T-cell (primary cell): ENCODE measurements around the gene ARGLU1. TPM values are rescaled to one million over a fixed set of nuclear protein-coding genes. Genes with fewer than 3 reads are reported as not detected.

Experiments
- ATAC-seq, 4 experiments: fragments of 200-7000 bp in 3 of 4; fragments of 150-1000 bp in 1 of 4; cut with Tn5 transposase; replicated peaks in 1 of 4; 1 replicate in 3 of 4; 2 replicates in 1 of 4; pipeline ENCODE4 v1.10.0; 2021; ENCODE audit warnings: moderate library complexity in 3 of 4, mild to moderate bottlenecking in 2 of 4, moderate number of reproducible peaks in 1 of 4
- CTCF ChIA-PET, 2 donors: fragments of 300-600 bp; sonication (Branson Sonifier 250); formaldehyde crosslinking; loops; one replicate each; lab custom pipeline; 2022; ENCODE audit warnings: antibody characterized with exemption in 2 of 2; lab: Charles Lee
- POLR2A ChIA-PET, 2 donors: fragments of 300-600 bp; sonication (Branson Sonifier 250); formaldehyde crosslinking; loops; one replicate each; lab custom pipeline; 2022; ENCODE audit warnings: antibody characterized with exemption in 2 of 2; lab: Charles Lee
- DNase-seq, 35 experiments: peaks; one replicate each; pipeline versions ENCODE4 v3.0.0 to v3.0.0-alpha.2; 2013 to 2023
- H3K27ac ChIP-seq: one replicate; pipeline ENCODE4 v1.5.1; 2013; ENCODE audit warnings: low read length
- H3K27me3 ChIP-seq, 2 experiments: replicated peaks in 1 of 2; 1 replicate in 1 of 2; 2 replicates in 1 of 2; pipeline versions ENCODE4 v1.6.1 to v1.7.0; 2013; ENCODE audit warnings: low read length in 1 of 2, mixed read lengths in 1 of 2; ENCODE audit not compliant: control insufficient read depth in 2 of 2, insufficient read depth in 2 of 2; ENCODE audit errors: extremely low read depth in 1 of 2
- H3K36me3 ChIP-seq, 2 donors: 1 replicate in 1 of 2; 2 replicates in 1 of 2; pipeline versions ENCODE4 v1.6.1 to v1.7.0; 2013; ENCODE audit warnings: low read length in 1 of 2; ENCODE audit not compliant: control insufficient read depth in 2 of 2, insufficient read depth in 1 of 2; ENCODE audit errors: extremely low read depth in 1 of 2
- H3K4me1 ChIP-seq, 2 experiments: 1 replicate in 1 of 2; 2 replicates in 1 of 2; pipeline versions ENCODE4 v1.6.1 to v1.7.0; 2013; ENCODE audit warnings: low read length in 2 of 2, mixed read lengths in 1 of 2; ENCODE audit not compliant: insufficient read depth in 2 of 2, control insufficient read depth in 1 of 2; ENCODE audit errors: extremely low read depth in 1 of 2
- H3K4me3 ChIP-seq, 2 donors: 1 replicate in 1 of 2; 2 replicates in 1 of 2; pipeline versions ENCODE4 v1.5.1 to v1.7.0; 2013; ENCODE audit warnings: mild to moderate bottlenecking in 2 of 2, low read length in 1 of 2, moderate library complexity in 1 of 2; ENCODE audit not compliant: control insufficient read depth in 1 of 2; ENCODE audit errors: extremely low read depth in 1 of 2
- H3K9me3 ChIP-seq: 2 replicates; pipeline ENCODE4 v1.7.0; 2013
- H3K27ac Mint-ChIP-seq, 2 donors: one replicate each; pipeline ENCODE4 v1.8.0; 2020 to 2021; ENCODE audit warnings: mild to moderate bottlenecking in 2 of 2, mixed read lengths in 2 of 2
- H3K27me3 Mint-ChIP-seq, 2 donors: one replicate each; pipeline ENCODE4 v1.8.0; 2021 to 2022; ENCODE audit warnings: mixed read lengths in 2 of 2
- H3K36me3 Mint-ChIP-seq: one replicate; pipeline ENCODE4 v1.8.0; 2021; ENCODE audit warnings: mixed read lengths
- H3K4me1 Mint-ChIP-seq, 3 donors: one replicate each; pipeline ENCODE4 v1.8.0; 2020 to 2022; ENCODE audit warnings: mixed read lengths in 3 of 3, mild to moderate bottlenecking in 1 of 3
- H3K4me3 Mint-ChIP-seq, 3 donors: one replicate each; pipeline ENCODE4 v1.8.0; 2020 to 2022; ENCODE audit warnings: mild to moderate bottlenecking in 3 of 3, mixed read lengths in 3 of 3, moderate library complexity in 3 of 3
- H3K9me3 Mint-ChIP-seq, 3 donors: one replicate each; pipeline ENCODE4 v1.8.0; 2020 to 2022; ENCODE audit warnings: mixed read lengths in 3 of 3
- WGBS: methylation state at CpG from one replicate; pipeline ENCODE4 v1.1.5; 2013; ENCODE audit warnings: missing lambda C conversion rate; ENCODE audit not compliant: insufficient coverage; 5-methylcytosine and 5-hydroxymethylcytosine counted together
- total RNA-seq, 35 experiments: library from RNA in 6 of 35; stranded (reverse) in 6 of 35; fragments of 120-200 nt in 1 of 35; gene quantifications; one replicate each; pipeline versions ENCODE4 v1.2.1 to v1.2.4 and lab custom pipeline; 2013 to 2026

ARGLU1 gene
- total RNA-seq, 5 donors from 2014 or later (not counting 1 experiment from before 2014, with no cell fraction given) = 158 to 197 (median 184) TPM

DNA sequence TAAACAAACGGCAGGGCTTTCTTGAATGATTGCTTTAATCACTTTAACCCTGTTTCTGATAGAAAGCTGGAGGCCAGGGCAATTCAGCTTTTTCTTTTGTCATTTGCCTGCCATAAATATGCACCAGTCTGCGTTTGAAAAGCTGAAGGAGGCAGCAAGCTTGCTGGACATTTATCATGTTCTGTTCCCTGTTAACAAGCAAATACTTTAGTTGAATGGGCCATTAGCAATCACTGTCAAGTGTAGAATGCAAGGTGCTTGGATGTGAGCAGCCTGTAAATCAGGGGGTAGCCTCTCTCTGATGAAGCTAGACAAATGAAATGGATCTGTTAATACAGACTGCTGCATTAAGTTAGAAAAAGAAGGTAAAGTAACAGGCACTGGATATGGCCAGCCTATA lies 40.1 kb downstream of the ARGLU1 start:
- ChIA-PET POLR2A (no interaction called here), CTCF (interaction anchor here in 1 of 2 donors (0.8 kb wide), 1 partner anchor 92 kb away, joined by 6 read pairs; no protein-coding TSS in a partner anchor)
- Histone ChIP-seq H3K27ac (no peak overlapping the region), H3K27me3 (peaks cover 13 to 20% of the 10 kb centered on the region in 2 experiments), H3K9me3 (no peaks in the 10 kb centered on the region), H3K36me3 (no peaks in the 10 kb centered on the region), H3K4me3 (no peak overlapping the region), H3K4me1 (peaks cover 1 to 3% of the 10 kb centered on the region in 2 experiments)
- Mint-ChIP-seq H3K4me1 (peaks cover 3 to 8% (median 5%) of the 10 kb centered on the region in 3 donors), H3K9me3 (no peaks in the 10 kb centered on the region), H3K27ac (no peak overlapping the region), H3K4me3 (no peak overlapping the region), H3K27me3 (peaks cover 58 to 59% of the 10 kb centered on the region in 2 donors), H3K36me3 (no peaks in the 10 kb centered on the region)
- no peak for DNase-seq
- no peak for ATAC-seq
- WGBS = 69% methylated on average over 2 of the region's 2 CpGs

DNA sequence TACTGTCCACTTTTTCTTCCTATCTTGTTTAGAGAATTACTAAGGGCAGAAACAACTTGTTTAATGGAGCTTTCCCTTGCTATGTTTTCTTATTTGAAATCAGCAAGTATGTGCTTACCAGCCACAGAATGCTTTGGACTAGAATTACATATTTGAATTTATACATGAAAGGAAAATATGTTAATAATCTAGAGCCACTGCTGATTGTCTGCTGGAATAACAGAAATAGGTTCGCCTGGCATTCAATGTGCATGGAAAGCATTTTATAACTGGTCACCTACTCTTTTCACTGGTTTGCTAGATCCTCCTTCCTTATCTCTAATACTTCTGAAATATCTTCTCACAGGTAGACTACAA lies 40.5 kb downstream of the ARGLU1 start:
- Mint-ChIP-seq H3K9me3 (no peaks in the 10 kb centered on the region), H3K4me1 (peaks cover 0 to 4% (median under 1%) of the 10 kb centered on the region in 3 donors), H3K36me3 (no peaks in the 10 kb centered on the region), H3K4me3 (no peak overlapping the region), H3K27ac (no peak overlapping the region), H3K27me3 (peaks cover 57 to 58% of the 10 kb centered on the region in 2 donors)
- ChIA-PET CTCF (interaction anchor here in 1 of 2 donors (0.8 kb wide), 1 partner anchor 93 kb away, joined by 6 read pairs; no protein-coding TSS in a partner anchor), POLR2A (no interaction called here)
- no peaks in the 10 kb centered on the region for H3K9me3 ChIP-seq
- WGBS = no CpG with 5 or more reads among the region's 1 CpG
- peaks cover 10 to 19% of the 10 kb centered on the region in 2 experiments for H3K27me3 ChIP-seq
- no peak for DNase-seq
- no peak for ATAC-seq
- no peak overlapping the region for H3K27ac ChIP-seq
- H3K4me3 ChIP-seq = no peak overlapping the region
- H3K4me1 ChIP-seq = peaks cover 0 to under 1% of the 10 kb centered on the region in 2 experiments
- H3K36me3 ChIP-seq = no peaks in the 10 kb centered on the region

DNA sequence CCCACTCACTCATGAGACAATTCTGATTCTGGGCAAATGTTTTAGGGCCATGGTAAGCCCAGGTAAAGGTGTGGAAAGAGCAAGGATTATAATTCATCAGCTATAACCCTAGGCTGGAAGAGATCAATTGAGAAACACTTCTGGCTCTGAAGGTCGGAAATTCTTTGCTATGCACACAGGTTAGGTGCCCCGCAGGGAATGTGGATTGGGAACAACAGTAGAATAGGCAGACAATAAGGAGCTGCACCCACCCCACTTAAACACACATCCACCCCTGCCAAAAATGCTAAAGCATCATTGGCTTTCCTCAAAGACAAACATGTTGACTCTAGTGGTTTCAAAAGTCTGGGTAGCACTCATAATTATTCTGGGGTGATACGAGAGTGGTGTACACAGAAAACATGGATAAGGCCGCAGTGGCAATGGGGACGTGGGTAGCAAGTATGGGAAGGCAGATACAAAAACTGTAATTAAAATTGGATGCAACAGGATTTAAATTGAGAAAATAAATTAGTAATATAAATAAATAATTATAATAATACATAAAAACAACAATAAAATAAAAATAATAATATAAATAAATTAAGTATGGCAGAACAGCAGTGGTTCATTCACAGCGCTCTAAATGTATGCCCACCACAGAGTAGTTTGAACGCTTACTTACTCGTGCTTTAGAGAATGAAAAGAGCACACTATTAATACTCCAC lies 41.0 kb downstream of the ARGLU1 start:
- Histone ChIP-seq H3K4me1 (no peaks in the 10 kb centered on the region), H3K4me3 (no peak overlapping the region), H3K9me3 (no peaks in the 10 kb centered on the region), H3K27ac (no peak overlapping the region), H3K27me3 (peaks cover 5 to 18% of the 10 kb centered on the region in 2 experiments), H3K36me3 (no peaks in the 10 kb centered on the region)
- Mint-ChIP-seq H3K4me3 (no peak overlapping the region), H3K9me3 (no peaks in the 10 kb centered on the region), H3K36me3 (no peaks in the 10 kb centered on the region), H3K27ac (no peak overlapping the region), H3K27me3 (peaks cover 55% of the 10 kb centered on the region in 2 donors), H3K4me1 (peaks cover 0 to under 1% (median 0%) of the 10 kb centered on the region in 3 donors)
- 67% methylated on average over 1 of the region's 8 CpGs for WGBS
- ChIA-PET CTCF (no interaction called here), POLR2A (no interaction called here)
- ATAC-seq (no peak), DNase-seq (no peak)

DNA sequence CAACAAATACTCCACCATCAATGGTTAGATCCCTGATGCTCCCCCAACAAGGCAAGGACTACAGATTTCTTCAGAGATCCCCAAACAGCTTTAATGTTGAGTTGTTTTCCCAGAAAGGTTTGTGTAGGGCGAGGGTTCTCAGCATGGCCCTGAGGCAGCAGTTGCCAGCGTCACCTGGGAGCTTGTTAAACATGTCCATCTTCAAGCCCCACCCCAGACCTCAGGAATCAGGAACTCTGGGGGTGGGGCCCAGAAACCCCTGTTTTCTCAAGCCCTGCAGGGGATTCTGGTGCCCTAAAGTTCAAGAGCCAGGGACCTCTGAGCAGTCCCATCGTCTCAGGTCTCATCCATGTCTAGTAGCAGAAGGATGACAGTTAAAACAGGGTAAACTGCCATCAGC lies 42.1 kb downstream of the ARGLU1 start:
- H3K27me3 Mint-ChIP-seq = peaks cover 52 to 54% of the 10 kb centered on the region in 2 donors

DNA sequence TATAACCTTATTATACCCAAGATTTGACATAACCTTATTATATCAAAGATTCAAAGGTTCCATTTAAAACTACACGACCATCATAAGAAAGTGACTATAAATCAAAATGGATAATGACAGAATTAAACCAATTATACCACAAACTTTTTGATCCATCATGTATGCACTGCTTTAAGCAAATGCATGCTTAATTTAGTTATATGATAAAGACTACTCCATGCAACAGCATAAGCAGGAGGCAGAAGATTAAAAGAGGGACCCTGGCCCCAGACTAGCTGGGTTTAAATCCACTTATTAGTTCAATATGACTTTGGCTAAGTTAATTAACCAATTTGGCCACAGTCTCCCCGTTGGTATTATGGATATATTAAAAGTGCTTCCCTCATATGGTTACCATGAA lies 43.8 kb downstream of the ARGLU1 start:
- CTCF ChIA-PET = interaction anchor here in 1 of 2 donors (1.5 kb wide), 1 partner anchor 10 kb away, joined by 5 read pairs; no protein-coding TSS in a partner anchor
- Mint-ChIP-seq H3K36me3 (no peaks in the 10 kb centered on the region), H3K27me3 (peaks cover 44 to 45% of the 10 kb centered on the region in 2 donors), H3K27ac (no peak overlapping the region), H3K9me3 (no peaks in the 10 kb centered on the region), H3K4me3 (no peak overlapping the region), H3K4me1 (no peaks in the 10 kb centered on the region)
- WGBS = no CpG with 5 or more reads among the region's 2 CpGs
- H3K9me3 ChIP-seq = no peaks in the 10 kb centered on the region
- H3K4me3 ChIP-seq = no peak overlapping the region
- no peaks in the 10 kb centered on the region for H3K36me3 ChIP-seq
- POLR2A ChIA-PET = no interaction called here
- no peak overlapping the region for H3K27ac ChIP-seq
- H3K27me3 ChIP-seq = peaks cover 4 to 15% of the 10 kb centered on the region in 2 experiments
- H3K4me1 ChIP-seq = no peaks in the 10 kb centered on the region
- no peak for DNase-seq
- no peak for ATAC-seq

More for the DNA sequence above, 42.1 kb downstream of the ARGLU1 start:
- H3K4me1 Mint-ChIP-seq = no peaks in the 10 kb centered on the region
- H3K9me3 ChIP-seq = no peaks in the 10 kb centered on the region
- no peak overlapping the region for H3K4me3 ChIP-seq
- WGBS = 60% methylated on average over 1 of the region's 3 CpGs
- no peak overlapping the region for H3K27ac Mint-ChIP-seq
- H3K4me1 ChIP-seq = no peaks in the 10 kb centered on the region
- H3K27me3 ChIP-seq = peaks cover 4 to 18% of the 10 kb centered on the region in 2 experiments
- DNase-seq (no peak), ATAC-seq (no peak)
- no peak overlapping the region for H3K4me3 Mint-ChIP-seq
- no peaks in the 10 kb centered on the region for H3K36me3 ChIP-seq
- CTCF ChIA-PET = no interaction called here
- H3K36me3 Mint-ChIP-seq = no peaks in the 10 kb centered on the region
- H3K9me3 Mint-ChIP-seq = no peaks in the 10 kb centered on the region
- no peak overlapping the region for H3K27ac ChIP-seq
- POLR2A ChIA-PET = no interaction called here

DNA sequence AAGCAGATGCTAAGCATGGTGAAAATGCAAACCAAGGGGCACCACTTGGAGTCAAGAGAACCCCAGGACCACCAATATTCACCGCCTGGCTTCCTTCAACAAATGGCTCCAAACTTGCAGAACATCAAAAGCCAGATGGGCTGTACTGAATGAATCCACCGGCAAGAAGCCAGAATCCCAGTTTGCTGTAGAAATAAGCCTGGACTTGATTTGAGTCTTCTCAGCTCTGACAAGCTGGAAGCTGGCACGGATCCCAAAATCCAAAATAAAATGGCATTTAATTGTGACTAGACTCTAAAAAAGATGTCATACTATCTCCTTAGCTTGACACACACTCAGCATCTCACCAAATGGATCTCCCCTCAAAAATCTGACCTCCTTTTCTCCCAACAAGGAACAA lies 44.4 kb downstream of the ARGLU1 start:
- 62% methylated on average over 3 of the region's 3 CpGs for WGBS
- CTCF ChIA-PET = no interaction called here
- no peak overlapping the region for H3K4me3 Mint-ChIP-seq

More for the DNA sequence above, 44.4 kb downstream of the ARGLU1 start:
- H3K27ac ChIP-seq = no peak overlapping the region
- DNase-seq (no peak), ATAC-seq (no peak)
- Mint-ChIP-seq H3K36me3 (no peaks in the 10 kb centered on the region), H3K9me3 (no peaks in the 10 kb centered on the region), H3K4me1 (no peaks in the 10 kb centered on the region), H3K27ac (no peak overlapping the region), H3K27me3 (peaks cover 46 to 48% of the 10 kb centered on the region in 2 donors)
- no peaks in the 10 kb centered on the region for H3K9me3 ChIP-seq
- no peaks in the 10 kb centered on the region for H3K4me1 ChIP-seq
- H3K27me3 ChIP-seq = peaks cover 4 to 12% of the 10 kb centered on the region in 2 experiments
- POLR2A ChIA-PET = no interaction called here
- no peaks in the 10 kb centered on the region for H3K36me3 ChIP-seq
- H3K4me3 ChIP-seq = no peak overlapping the region
